SU-DHL-6 (cell line): Measurements from ENCODE around the gene PRCC.

Experiments
- EZH2phosphoT487 ChIP-seq: fragments of 200-600 bp; sonication (generic), shearing (Covaris generic); conservative IDR thresholded peaks from 2 replicates; pipeline ENCODE4 v1.6.1; 2018; ENCODE audit warnings: mild to moderate bottlenecking, antibody characterized with exemption, low read length, moderate library complexity, mixed read lengths
- TF ChIP-seq, protein P1 (sequence below): fragments of 200-600 bp; sonication (generic); IDR thresholded peaks from one replicate; pipeline ENCODE4 v1.5.1; 2017; ENCODE audit warnings: antibody characterized with exemption, mild to moderate bottlenecking, low read length, moderate library complexity; ENCODE audit not compliant: insufficient read depth, poor library complexity, severe bottlenecking

DNA sequence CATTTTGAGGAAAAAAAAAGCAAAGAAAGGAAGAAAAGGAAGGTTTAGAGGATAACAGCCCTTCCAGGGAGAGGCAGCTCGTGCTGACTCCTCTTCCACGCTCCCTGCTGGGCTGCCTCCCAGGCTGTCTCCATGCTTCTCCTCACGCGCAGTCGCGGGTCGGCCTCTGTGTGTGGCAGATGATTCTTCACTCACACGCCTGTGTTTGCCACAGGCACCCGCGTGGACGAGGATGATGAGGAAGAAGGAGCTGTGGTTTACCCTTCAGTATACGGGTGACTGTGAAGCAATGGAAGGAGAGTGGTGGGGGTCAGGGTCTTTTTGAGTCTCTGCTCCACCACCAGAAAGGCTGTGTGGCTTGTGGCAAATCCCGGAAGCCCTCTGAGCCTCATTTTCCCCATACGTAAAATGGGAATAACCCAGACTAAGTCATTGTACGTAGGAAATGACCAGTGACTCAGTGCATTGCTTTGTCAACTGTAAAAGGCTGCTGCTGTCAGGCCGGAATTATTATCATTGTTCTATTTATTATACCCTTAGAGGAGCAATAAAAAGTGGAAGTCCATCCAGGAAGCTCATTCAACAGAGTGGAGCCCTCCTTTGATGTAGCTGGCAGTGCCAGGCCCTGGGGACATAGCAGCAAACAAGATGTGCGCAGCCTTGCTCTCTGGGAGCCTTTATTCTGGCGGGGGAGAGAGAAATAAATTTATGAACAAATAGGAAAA lies 61.2 kb downstream of the PRCC start:
- TF ChIP-seq, protein P1, sequence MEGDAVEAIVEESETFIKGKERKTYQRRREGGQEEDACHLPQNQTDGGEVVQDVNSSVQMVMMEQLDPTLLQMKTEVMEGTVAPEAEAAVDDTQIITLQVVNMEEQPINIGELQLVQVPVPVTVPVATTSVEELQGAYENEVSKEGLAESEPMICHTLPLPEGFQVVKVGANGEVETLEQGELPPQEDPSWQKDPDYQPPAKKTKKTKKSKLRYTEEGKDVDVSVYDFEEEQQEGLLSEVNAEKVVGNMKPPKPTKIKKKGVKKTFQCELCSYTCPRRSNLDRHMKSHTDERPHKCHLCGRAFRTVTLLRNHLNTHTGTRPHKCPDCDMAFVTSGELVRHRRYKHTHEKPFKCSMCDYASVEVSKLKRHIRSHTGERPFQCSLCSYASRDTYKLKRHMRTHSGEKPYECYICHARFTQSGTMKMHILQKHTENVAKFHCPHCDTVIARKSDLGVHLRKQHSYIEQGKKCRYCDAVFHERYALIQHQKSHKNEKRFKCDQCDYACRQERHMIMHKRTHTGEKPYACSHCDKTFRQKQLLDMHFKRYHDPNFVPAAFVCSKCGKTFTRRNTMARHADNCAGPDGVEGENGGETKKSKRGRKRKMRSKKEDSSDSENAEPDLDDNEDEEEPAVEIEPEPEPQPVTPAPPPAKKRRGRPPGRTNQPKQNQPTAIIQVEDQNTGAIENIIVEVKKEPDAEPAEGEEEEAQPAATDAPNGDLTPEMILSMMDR: no peak
- TF ChIP-seq EZH2phosphoT487: no peak
